Activated T-cell treated with anti-CD3 and anti-CD28 coated beads for 1 hour (primary cell): ENCODE measurements around the gene SEMG2.

Experiments
- DNase-seq: peaks from one replicate; pipeline ENCODE4 v3.0.0-alpha.2; 2020; ENCODE audit warnings: low read depth

Gene SEMG2

GRCh38 chr20:45221076-45221475 lies at the start of gene SEMG2:
TSS of gene SEMG2 (plus strand) at chr20:45221373. CDS start at chr20:45221390, 17 bp downstream.
- no peak for DNase-seq

GRCh38 chr20:45173522-45173921 lies 47.7 kb upstream of the SEMG2 start:
- no peak for DNase-seq

- DNase-seq: no peak
Measured at GRCh38 chr20:45174434-45175364, 46.5 kb upstream of the SEMG2 start, which contains the start of gene PI3. TSS of gene PI3 (plus strand) at chr20:45174902. CDS start at chr20:45174923, 21 bp downstream.

- no peak for DNase-seq
Measured at GRCh38 chr20:45176526-45177267, 44.5 kb upstream of the SEMG2 start.

- DNase-seq: no peak
Measured at GRCh38 chr20:45179166-45179565, 42.0 kb upstream of the SEMG2 start.

- no peak for DNase-seq
Measured at GRCh38 chr20:45181639-45182038, 39.5 kb upstream of the SEMG2 start.

- no peak for DNase-seq
Measured at GRCh38 chr20:45183084-45183483, 38.1 kb upstream of the SEMG2 start.

- DNase-seq: no peak
Measured at GRCh38 chr20:45187693-45188092, 33.5 kb upstream of the SEMG2 start.

GRCh38 chr20:45189067-45189609 lies 32.0 kb upstream of the SEMG2 start:
- DNase-seq: no peak

- no peak for DNase-seq
Measured at GRCh38 chr20:45189861-45190260, 31.3 kb upstream of the SEMG2 start.

GRCh38 chr20:45191926-45192325 lies 29.2 kb upstream of the SEMG2 start:
- no peak for DNase-seq

GRCh38 chr20:45193331-45193730 lies 27.8 kb upstream of the SEMG2 start:
- no peak for DNase-seq

GRCh38 chr20:45206725-45207124 lies 14.4 kb upstream of the SEMG2 start, which contains the start of gene SEMG1:
TSS of gene SEMG1 (plus strand) at chr20:45207033. CDS start at chr20:45207054, 21 bp downstream.
- no peak for DNase-seq

- no peak for DNase-seq
Measured at GRCh38 chr20:45209924-45210323, 11.2 kb upstream of the SEMG2 start.

- DNase-seq: no peak
Measured at GRCh38 chr20:45211569-45212474, 9.4 kb upstream of the SEMG2 start.

- no peak for DNase-seq
Measured at GRCh38 chr20:45212836-45213235, 8.3 kb upstream of the SEMG2 start.

GRCh38 chr20:45218124-45218523 lies 3.0 kb upstream of the SEMG2 start:
- no peak for DNase-seq

- DNase-seq: no peak
Measured at GRCh38 chr20:45218636-45219035, 2.5 kb upstream of the SEMG2 start.

- no peak for DNase-seq
Measured at GRCh38 chr20:45223136-45223535, 2.0 kb downstream of the SEMG2 start.

GRCh38 chr20:45226287-45226686 lies 5.1 kb downstream of the SEMG2 start:
- no peak for DNase-seq

- no peak for DNase-seq
Measured at GRCh38 chr20:45229264-45230056, 8.3 kb downstream of the SEMG2 start.
